ENCODE results near the gene AARSD1.
A peak's percentile ranks its signal among the peaks of the same experiment; 100 is the strongest.
"Not testable (repeated sequence)": the region's sequence is repeated elsewhere in the genome, so short reads cannot be mapped to it uniquely, and the experiment has no call there.

Gene AARSD1

DNA sequence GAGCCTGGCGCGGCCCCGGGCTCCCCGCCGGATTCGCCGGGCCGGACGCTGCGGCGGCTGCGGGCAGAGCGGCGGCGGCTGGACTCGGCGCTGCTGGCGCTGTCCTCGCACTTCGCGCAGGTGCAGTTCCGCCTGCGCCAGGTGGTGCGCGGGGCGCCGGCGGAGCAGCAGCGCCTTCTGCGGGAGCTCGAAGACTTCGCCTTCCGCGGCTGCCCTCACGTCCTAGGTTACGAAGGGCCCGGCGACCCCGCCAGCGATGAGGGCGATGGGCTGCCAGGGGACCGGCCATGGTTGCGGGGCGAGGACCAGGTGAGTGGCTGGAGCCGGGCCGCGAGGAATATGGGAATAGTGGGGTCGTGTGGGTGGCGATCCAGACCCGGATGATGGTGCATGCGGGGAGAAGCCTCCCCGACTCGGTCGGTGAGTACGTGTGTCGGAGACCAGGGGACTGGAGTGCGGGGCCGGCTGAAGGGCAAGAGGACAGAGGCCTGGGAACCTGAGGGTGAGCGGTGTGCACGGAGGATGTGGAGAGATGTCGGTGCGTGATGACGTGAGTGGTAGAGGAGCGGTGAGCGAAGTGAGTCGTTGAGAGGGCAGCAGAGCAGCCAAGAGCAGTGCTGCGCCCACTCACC, 16.6 kb upstream of the AARSD1 start:
- peak; percentile 59 for DNase-seq

DNA sequence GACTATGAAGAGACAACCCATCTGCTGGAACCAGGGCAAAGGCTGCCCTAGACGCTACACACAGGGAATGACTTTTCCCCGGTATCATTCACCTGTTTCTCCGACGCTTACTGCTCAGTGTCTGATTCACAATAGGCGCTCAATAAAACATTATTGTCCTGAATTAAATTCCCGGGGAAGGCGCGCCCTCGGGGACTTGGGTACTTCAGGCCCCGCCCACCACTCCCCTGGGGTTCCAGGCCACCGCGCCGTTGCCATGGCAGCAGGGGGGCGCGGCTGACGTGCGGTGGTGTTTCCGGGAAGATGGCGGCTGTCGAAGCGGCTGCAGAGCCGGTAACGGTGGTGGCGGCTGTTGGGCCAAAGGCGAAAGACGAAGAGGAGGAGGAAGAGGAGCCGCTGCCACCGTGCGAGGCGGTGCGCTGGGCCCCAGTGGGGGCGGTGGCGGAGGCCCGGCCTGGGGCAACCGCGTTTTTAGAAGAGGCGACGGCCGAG, 16.1 kb upstream of the AARSD1 start, which contains the start of gene RUNDC1:
RUNDC1 (plus strand) TSS at position 292 of the 492 bp plus-strand sequence; CDS start at position 304, 12 bp downstream.
- DNase-seq, result peak; percentile 88

DNA sequence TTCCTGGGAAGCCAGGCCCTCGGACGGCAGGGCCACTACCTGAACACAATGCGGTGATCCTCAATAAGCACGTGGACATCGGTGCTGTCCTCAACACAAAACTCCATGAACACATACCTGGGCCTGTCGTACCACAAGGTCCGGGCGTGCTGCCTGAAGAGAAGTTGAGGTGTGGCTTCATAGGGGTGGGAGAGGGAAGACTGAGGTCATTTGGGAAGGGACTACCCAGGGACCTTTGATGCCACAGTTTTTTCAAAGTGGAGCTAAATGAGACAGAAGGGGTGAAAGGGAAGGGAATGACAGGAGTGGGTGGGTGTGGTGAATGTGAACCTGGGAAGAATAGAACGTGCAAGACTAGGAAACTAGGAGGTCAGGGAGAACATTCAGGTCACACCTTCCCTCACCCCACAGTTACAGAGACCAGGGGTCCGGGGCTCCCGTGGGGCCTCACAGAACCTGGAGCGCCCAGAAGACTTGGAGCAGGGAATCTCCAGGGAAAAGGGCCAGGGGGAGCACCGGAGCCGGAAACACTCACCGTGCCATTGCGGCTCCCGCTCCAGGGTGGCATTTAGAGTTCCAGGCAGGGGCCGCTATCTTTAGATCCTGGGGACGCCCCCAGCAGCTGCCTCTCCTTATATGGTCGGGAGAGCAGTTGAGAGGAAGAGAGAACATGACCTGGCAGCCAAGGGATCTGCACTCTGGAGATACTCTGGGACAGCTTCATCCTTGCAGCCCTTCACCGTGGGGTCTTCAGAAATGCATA, 15.4 kb upstream of the AARSD1 start, which contains the start of gene PTGES3L:
PTGES3L (minus strand) TSS at position 570 of the 763 bp plus-strand sequence; CDS start at position 543, 27 bp downstream.
- DNase-seq, result peak; percentile 80

DNA sequence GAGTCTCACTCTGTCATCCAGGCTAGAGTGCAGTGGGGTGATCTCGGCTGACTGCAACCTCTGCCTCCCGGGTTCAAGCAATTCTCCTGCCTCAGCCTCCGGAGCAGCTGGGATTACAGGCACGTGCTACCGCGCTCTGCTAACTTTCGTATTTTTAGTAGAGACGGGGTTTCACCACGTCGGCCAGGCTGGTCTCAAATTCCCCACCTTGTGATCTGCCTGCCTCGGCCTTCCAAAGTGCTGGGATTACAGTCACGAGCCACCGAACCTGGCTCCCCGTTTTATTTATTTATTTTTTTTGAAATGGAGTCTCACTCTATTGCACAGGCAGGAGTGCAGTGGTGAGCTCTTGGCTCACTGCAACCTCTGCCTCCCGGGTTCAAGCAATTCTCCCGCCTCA, 11.4 kb upstream of the AARSD1 start:
- not testable (repeated sequence) for DNase-seq

DNA sequence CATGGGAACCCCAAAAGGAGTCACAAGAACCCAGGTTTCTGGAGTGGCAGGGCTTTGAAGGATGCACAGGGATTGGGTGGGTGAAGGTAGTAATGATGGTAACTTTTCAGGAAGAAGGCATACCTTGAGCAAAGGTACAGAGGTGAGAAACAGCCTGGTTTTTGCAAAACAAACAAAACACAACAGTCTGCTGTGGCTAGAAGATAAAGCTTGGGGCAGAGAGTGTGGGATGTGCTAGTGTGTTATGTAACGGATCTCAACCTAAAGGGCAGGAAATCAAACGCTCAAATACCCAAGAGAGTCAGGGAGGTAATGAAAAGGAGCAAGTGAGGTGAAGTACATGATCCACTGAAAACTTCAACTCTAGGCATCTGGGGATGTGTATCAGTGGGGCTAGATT, 11.0 kb upstream of the AARSD1 start:
- no peak for DNase-seq

DNA sequence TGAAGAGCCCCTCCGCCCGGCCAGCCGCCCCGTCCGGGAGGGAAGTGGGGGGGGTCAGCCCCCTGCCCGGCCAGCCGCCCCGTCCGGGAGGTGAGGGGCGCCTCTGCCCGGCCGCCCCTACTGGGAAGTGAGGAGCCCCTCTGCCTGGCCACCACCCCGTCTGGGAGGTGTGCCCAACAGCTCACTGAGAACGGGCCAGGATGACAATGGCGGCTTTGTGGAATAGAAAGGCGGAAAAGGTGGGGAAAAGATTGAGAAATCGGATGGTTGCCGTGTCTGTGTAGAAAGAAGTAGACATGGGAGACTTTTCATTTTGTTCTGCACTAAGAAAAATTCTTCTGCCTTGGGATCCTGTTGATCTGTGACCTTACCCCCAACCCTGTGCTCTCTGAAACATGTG, 9.1 kb upstream of the AARSD1 start:
- DNase-seq, result not testable (repeated sequence)

DNA sequence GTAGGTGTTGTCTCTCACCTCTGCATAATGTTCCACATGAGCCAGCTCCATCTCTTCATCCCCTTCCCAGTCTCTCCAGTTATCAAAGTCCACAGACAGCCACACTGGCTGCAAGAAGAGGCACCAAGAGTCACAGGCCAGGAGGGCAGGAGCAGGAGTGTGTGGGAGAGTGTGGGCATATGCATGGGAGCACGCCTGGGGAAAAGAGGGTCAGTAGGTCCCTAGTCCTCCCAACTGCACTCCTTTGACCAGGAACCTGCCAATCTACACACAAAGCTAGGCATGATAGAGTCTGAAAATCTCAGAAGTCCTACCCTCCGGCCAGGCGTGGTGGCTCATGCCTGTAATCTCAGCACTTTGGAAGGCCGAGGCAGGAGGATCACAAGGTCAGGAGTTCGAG, 7.3 kb upstream of the AARSD1 start:
- no peak for DNase-seq

DNA sequence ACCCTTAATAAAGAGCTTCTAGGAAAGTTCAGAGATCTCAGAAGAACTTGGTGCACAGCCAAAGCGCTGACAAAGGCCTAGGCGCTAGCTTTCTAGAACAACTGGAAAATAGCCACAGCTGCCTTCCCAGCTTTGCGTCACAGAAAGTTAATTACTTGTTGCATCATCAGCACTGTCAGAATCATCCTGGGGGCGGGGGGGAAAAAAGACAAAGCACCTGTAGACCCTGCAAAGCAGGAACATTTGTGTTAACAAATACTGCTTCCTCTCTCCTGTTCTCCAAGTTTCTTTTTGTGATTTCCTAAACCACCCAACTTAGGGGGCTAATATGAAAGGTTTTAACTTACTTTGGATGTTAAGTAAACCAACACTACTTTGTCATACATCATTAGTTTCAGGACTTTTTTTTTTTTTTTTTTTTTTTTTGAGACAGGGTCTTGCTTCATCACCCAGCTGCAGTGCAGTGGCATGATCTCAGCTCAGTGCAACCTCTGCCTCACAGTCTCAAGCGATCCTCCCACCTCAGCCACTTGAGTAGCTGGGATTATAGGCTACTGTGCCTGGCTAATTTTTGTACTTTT, 4.8 kb upstream of the AARSD1 start:
- peak; percentile 63 for DNase-seq

DNA sequence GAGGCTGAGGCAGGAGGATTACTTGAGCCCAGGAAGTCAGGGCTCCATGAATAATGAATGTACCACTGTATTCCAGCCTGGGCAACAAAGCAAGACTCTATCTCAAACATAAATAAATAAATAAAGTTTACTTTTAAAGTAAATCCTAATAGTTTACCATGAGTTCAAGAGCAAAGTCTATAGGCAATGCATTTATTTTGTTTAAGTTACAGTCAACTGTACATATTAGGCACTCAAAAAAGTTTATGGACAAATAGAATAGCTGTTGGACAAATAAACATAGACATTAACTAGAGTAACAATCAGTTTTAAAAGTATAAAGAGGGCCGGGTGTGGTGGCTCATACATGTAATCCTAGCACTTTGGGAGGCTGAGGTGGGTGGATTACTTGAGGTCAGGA, 3.7 kb upstream of the AARSD1 start:
- DNase-seq, result no peak

DNA sequence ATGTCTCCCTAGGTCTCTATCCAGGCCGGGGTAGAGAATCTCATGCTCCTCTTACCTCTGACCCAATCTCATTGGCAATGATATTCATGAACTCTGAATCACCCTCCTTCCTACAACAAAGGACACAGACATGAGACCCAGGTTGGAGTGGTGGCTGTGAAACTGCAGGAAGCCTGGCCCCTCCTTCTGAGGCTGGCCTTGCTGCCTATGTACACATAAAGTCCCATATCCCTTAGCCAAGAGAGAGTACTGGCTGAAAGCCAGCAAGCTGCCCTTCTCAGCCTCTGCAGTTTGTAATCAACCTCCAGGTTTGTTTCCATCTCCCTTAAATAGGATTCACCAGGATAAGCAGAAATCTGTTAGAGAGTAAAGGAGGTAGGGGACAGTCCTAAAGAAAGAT, 10.6 kb downstream of the AARSD1 start:
- no peak for DNase-seq

DNA sequence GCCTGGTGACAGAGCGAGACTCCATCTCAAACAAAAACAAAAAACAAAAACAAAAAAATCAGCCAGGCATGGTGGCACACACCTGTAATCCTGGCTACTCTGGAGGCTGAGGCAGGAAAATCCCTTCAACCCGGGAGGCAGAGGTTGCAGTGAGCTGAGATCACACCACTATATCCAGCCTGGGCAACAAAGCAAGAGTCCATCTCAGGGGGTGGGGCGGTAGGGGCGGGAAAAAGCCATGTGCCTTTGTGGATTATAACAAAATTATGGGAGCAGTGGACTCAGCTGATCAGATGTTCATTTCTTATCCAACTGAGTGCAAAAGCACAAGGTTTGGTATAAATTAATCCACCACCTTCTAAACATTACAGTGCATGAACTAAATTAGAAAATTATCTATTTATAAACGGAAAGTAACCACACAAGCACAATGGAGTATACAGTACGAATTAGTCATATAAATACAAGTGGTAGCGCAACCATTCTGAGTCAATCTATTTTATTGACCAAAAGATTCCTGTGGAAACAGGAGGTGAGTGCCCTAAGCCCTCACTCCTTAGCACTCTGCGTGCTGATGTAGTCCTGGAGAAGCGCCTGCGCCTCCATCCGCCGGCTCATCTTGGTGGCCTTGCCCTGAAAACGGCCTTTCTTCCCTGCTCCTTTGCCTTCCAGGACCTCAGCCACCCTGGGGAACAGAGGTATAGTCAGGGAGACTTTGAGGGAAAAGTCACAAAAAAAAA, 14.0 kb downstream of the AARSD1 start:
- DNase-seq, result no peak

DNA sequence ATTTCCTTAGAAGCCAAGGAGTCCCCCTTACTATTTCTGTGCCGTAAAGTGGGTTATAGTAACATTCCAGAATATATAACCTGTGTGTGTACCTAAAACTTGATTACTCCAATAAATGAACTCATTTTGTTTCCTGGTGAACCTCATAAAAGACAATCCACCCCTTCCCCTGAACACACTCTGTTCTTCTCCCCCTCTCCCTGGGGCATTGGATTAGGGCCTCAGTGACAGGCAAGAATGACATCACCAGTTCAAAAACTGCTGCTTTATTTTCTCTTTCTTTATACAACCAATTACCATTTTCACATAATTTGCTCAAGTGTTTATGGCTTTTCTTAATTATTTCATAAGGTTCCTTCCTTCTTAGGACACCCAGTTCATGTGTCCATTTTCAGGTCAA, 17.4 kb downstream of the AARSD1 start:
- DNase-seq, result no peak

DNA sequence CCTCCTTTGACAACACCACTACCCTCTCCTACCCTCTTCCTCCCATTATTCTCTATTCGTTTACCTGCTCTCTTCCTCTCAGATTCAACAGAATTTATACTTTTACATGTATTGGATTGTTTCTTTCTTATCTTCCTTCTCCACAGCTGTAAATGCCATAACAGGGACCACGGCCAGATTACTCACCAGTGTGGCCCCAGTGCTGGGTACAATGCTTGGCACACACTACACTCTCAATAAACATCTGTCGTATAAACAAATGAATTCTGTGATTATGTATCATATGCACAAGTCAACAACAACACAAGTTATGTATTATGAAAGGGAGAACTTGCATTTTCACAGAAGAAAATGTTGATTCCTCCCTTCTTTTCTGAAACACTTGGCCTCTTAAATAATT, 20.0 kb downstream of the AARSD1 start:
- no peak for DNase-seq

DNA sequence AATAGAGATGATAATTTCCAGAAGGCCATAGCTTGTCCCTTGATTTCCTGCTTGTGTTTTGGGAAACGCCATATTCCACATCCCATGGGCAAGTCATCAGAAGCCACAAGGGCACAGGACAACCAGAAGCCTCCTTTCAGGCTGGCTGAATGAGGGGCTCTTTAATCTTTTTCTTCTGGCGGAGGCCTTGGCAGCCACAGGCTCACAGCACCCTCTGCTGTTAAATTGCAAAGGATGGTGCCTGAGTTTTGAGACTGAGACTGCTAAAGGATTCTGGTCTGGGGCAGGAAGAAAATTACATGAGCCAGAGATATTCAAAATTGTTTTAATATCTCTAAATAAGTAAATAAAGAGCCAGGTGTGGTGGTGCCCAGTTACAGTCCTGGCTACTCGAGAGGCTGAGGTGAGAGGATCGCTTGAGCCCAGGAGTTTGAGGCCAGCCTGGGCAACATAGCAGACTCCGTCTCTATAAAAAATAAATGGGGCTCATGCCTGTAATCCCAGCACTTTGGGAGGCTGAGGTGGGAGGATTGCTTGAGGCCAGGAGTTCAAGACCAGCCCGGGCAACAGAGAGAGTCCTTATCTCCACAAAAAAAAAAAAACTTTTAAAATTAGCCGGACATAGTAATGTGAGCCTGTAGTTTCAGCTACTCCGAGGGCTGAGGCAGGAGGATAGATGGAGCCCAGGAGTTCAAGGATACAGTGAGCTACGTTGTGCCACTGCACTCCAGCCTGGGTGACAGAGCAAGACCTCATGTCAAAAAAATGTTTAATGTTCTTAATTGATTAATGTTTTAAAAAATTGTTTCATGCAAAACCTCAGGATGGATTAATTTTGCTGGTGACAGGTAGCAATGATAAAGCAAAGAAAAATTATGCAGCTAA, 26.3 kb downstream of the AARSD1 start:
- peak; percentile 81 for DNase-seq

DNA sequence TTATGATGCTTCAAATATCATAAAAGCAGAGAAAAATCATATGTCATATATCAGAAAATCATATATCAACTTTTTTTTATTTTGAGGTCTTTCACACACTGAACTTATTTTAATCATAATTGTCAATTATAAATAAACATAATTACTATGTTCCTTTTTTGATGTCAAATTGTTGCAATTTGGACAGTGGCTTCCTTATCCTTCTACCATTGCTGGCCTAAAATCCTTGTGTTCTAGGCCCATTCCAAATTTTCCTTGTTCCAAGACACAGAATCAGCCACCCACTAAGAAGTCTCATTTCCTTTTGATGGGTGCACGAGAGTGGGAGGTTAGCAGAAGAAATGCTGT, 34.8 kb downstream of the AARSD1 start:
- DNase-seq, result no peak

DNA sequence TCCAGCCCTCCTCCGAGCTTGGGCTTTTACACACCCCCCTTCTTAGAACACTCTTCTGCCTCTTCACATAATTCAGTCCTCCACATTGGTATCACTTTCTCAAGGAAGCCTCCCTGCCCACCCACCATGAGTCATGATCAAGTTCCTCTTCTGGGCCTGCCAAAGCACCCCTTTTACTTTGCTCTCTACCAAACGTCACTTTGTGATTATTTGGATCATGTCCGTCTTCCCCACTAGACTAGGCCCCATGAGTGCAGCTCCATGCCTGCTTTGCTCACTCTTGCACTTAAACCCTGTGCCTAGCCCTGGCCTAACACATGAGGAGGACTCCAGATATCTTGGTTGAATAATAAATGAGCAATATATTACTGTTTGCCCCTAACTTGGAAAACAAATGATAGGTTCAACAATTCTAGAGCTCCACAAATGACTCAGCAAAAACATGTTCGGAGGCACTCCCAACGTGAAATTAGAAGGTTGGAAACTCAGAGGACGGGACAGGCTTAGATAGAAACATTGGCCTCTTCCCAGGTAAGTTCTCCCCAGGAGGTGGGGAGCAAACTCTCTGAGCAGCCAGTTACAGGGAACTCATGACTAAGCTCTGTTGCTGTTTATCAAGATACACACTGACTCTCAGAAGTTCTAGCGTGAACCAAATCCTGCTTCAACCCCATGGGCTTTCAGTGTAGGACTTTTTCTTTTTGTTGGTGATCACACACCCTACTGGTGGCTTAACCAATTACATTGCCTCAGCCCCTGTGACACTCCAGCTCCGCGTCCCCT, 35.3 kb downstream of the AARSD1 start:
- DNase-seq, result peak; percentile 95

DNA sequence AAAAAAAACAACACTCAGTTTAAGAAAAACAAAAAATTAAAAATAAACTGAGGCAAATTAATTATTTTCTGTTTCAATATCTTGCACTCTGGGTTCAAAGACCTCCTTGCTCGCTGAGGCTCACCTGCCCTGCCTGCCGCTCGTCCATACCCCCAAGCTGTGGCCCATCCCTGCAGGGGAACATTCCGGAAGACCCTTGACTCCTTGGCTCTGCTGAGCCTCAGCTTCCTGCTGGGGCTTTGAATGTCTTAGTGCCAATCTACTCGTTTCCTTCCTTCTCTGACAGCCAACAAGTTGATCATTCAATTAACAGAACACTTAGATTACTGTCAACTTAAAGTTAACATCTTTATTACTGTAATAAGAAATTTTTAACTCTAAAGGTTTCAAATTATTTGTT, 39.4 kb downstream of the AARSD1 start:
- no peak for DNase-seq

DNA sequence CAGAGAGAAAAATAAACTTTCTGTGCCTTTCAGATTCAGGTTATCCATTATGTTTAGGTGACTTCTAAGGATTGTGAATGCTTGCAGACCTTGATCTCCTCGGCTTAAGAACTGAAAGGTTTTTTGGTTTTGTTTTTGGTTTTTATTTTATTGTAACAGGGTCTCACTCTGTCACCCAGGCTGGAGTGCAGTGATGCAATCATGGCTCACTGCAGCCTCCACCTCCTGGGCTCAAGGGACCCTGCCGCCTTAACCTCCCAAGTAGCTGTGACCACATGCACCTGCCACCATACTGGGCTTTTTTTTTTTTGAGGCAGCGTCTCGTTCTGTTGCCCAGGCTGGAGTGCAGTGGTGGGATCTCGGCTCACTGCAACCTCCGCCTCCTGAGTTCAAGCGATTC, 40.8 kb downstream of the AARSD1 start:
- not testable (repeated sequence) for DNase-seq

DNA sequence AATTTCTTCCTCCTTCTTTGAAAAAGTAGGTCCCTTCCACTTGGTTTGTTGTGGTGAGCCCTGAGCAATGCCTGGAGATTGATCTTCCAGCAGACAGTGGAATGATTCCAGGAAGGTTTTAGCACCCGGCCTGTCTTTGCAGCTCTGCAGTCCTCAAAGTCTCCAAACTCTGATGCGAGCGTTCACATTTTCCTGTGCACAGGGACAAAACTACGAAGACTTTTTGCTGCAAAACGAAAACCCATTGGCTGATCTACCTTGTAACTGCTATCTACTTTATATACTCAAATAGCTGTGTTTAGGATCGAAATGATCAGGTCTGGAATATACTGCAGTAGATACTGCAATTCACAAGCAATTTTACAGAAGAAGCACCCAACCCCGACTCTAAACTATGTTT, 42.0 kb downstream of the AARSD1 start:
- no peak for DNase-seq

DNA sequence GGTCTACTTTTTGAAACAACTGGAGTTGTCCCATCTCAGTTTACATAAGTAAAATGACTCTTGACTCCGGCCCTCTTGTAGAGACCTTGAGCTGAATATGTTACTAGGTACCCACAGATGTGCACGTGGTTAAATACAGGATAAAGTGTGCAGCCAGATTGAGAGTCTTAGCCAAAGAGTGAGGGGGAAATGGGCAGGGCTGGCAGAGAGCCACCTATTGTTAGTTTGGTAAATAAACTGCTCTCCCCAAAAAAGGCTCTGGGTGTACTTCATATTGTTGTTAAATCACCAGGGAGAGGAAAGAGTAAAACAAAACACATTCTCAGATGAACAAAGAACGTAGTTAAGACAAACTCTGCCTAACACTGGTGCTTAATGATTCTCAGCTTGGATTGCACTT, 43.3 kb downstream of the AARSD1 start:
- no peak for DNase-seq
